ENCODE data around the gene EYS. TPM values are rescaled to one million over a fixed set of nuclear protein-coding genes. Genes with fewer than 3 reads are reported as not detected.
A peak's percentile ranks its signal among the peaks of the same experiment; 100 is the strongest.

Gene EYS
- total and polyA plus RNA-seq, 9 of the 15 experiments (the other 6 are each of a cell fraction or from before 2014, with no cell fraction given) = 0.03 to 0.36 (median 0.10) TPM; not detected in 2

- TF ChIP-seq, protein P1, sequence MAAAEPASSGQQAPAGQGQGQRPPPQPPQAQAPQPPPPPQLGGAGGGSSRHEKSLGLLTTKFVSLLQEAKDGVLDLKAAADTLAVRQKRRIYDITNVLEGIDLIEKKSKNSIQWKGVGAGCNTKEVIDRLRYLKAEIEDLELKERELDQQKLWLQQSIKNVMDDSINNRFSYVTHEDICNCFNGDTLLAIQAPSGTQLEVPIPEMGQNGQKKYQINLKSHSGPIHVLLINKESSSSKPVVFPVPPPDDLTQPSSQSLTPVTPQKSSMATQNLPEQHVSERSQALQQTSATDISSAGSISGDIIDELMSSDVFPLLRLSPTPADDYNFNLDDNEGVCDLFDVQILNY (CRISPR knock-in tag; IDR thresholded peaks at IDR 0.05) = no peak
- TF ChIP-seq HDAC3 (IDR thresholded peaks at IDR 0.05; ENCODE audit: borderline replicate concordance, partially characterized antibody) (no peak), ATF1 (CRISPR knock-in tag; IDR thresholded peaks at IDR 0.05) (no peak), ATF1 (tag; IDR thresholded peaks at IDR 0.05) (peak; percentile 24; the same call in 1 of the 2 replicates), USF2 (CRISPR knock-in tag; IDR thresholded peaks at IDR 0.05) (no peak), KAT8 (IDR thresholded peaks at IDR 0.05; ENCODE audit: low read depth) (no peak), NFXL1 (CRISPR knock-in tag; IDR thresholded peaks at IDR 0.05) (no peak), ETS2 (tag; IDR thresholded peaks at IDR 0.05; ENCODE audit: borderline replicate concordance, poor library complexity, severe bottlenecking) (no peak), CBX1 (IDR thresholded peaks at IDR 0.05; ENCODE audit: low read depth) (no peak), RAD51 (IDR thresholded peaks at IDR 0.05; ENCODE audit: borderline replicate concordance, low read depth) (no peak), MEF2D (tag; conservative IDR thresholded peaks at IDR 0.05; ENCODE audit: low read depth) (peak; percentile 98), EP300 (IDR thresholded peaks at IDR 0.05; ENCODE audit: low read length) (peak; percentile 72; the same call in 1 of the 2 replicates), NR2C2 (CRISPR knock-in tag; IDR thresholded peaks at IDR 0.05) (no peak), NR2C2 (tag; IDR thresholded peaks at IDR 0.05) (no peak), HNRNPUL1 (IDR thresholded peaks at IDR 0.05; ENCODE audit: low read length) (no peak), PHF21A (IDR thresholded peaks at IDR 0.05; ENCODE audit: borderline replicate concordance, low read depth) (no peak), ZZZ3 (IDR thresholded peaks at IDR 0.05) (no peak), DDX20 (tag; IDR thresholded peaks at IDR 0.05; ENCODE audit: low read depth) (no peak), SMAD3 (CRISPR knock-in tag; conservative IDR thresholded peaks at IDR 0.05) (no peak), GATAD2B (IDR thresholded peaks at IDR 0.05; ENCODE audit: borderline replicate concordance) (no peak), NCOA4 (IDR thresholded peaks at IDR 0.05; ENCODE audit: partially characterized antibody) (no peak), ZEB2 (IDR thresholded peaks at IDR 0.05) (no peak)
- TF ChIP-seq, protein P2, sequence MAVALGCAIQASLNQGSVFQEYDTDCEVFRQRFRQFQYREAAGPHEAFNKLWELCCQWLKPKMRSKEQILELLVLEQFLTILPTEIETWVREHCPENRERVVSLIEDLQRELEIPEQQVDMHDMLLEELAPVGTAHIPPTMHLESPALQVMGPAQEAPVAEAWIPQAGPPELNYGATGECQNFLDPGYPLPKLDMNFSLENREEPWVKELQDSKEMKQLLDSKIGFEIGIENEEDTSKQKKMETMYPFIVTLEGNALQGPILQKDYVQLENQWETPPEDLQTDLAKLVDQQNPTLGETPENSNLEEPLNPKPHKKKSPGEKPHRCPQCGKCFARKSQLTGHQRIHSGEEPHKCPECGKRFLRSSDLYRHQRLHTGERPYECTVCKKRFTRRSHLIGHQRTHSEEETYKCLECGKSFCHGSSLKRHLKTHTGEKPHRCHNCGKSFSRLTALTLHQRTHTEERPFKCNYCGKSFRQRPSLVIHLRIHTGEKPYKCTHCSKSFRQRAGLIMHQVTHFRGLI (CRISPR knock-in tag; IDR thresholded peaks at IDR 0.05) = no peak
- TF ChIP-seq, protein P3, sequence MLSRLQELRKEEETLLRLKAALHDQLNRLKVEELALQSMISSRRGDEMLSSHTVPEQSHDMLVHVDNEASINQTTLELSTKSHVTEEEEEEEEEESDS (CRISPR knock-in tag; IDR thresholded peaks at IDR 0.05) = no peak
Observed at GRCh38 chr6:65461121-65461520, 245.9 kb downstream of the EYS start (continued).
